ENCODE results near the gene ALDOB. TPM values are rescaled to one million over a fixed set of nuclear protein-coding genes. Genes with fewer than 3 reads are reported as not detected.
"Not testable (repeated sequence)": the region's sequence is repeated elsewhere in the genome, so short reads cannot be mapped to it uniquely, and the experiment has no call there.

ALDOB gene
- total RNA-seq, 1 donor from 2014 or later = not detected

GRCh38 chr9:101397746-101398067 lies 37.9 kb downstream of the ALDOB start:
- Histone ChIP-seq H3K9me3 (no peaks in the 10 kb centered on the region), H3K4me1 (peaks cover 33% of the 10 kb centered on the region), H3K27ac (peak overlapping the region; percentile 85), H3K27me3 (no peaks in the 10 kb centered on the region), H3K4me3 (peak overlapping the region; percentile 61), H3K36me3 (peaks cover 23% of the 10 kb centered on the region)
- DNase-seq (no peak), ATAC-seq (no peak)
- no peak for TF ChIP-seq CTCF (IDR thresholded peaks at IDR 0.05)
- intact Hi-C loops (cut with DNase I) = no loop called here

GRCh38 chr9:101394687-101395086 lies 40.9 kb downstream of the ALDOB start:
- peaks cover 18% of the 10 kb centered on the region for H3K4me1 ChIP-seq
- H3K36me3 ChIP-seq = peaks cover 12% of the 10 kb centered on the region
- no peak for TF ChIP-seq CTCF (IDR thresholded peaks at IDR 0.05)
- intact Hi-C loops (cut with DNase I) = no loop called here
- ATAC-seq (no peak), DNase-seq (no peak)
- no peak overlapping the region for H3K27ac ChIP-seq
- no peak overlapping the region for H3K4me3 ChIP-seq
- no peaks in the 10 kb centered on the region for H3K27me3 ChIP-seq
- no peaks in the 10 kb centered on the region for H3K9me3 ChIP-seq

GRCh38 chr9:101393135-101393534 lies 42.4 kb downstream of the ALDOB start:
- peaks cover 27% of the 10 kb centered on the region for H3K36me3 ChIP-seq
- intact Hi-C loops (cut with DNase I) = no loop called here
- no peak for TF ChIP-seq CTCF (IDR thresholded peaks at IDR 0.05)
- peaks cover 13% of the 10 kb centered on the region for H3K4me1 ChIP-seq
- H3K4me3 ChIP-seq = no peak overlapping the region
- no peak for DNase-seq
- H3K9me3 ChIP-seq = no peaks in the 10 kb centered on the region
- no peaks in the 10 kb centered on the region for H3K27me3 ChIP-seq
- ATAC-seq = no peak
- H3K27ac ChIP-seq = no peak overlapping the region

- H3K9me3 ChIP-seq = no peaks in the 10 kb centered on the region
- TF ChIP-seq CTCF (IDR thresholded peaks at IDR 0.05) = no peak
- H3K27ac ChIP-seq = no peak overlapping the region
- ATAC-seq (no peak), DNase-seq (no peak)
- no peaks in the 10 kb centered on the region for H3K27me3 ChIP-seq
- H3K36me3 ChIP-seq = peaks cover 30% of the 10 kb centered on the region
- intact Hi-C loops (cut with DNase I) = no loop called here
- no peak overlapping the region for H3K4me3 ChIP-seq
- H3K4me1 ChIP-seq = no peaks in the 10 kb centered on the region
Measured at GRCh38 chr9:101388507-101388993, 47.0 kb downstream of the ALDOB start.

- peak; percentile 87 for ATAC-seq
- intact Hi-C loops (cut with DNase I) = no loop called here
- H3K27ac ChIP-seq = no peak overlapping the region
Measured at GRCh38 chr9:101387871-101388506, 47.6 kb downstream of the ALDOB start.

GRCh38 chr9:101384873-101385536 lies 50.6 kb downstream of the ALDOB start, which contains the start of gene BAAT:
Gene BAAT (minus strand): TSS chr9:101385006. CDS start chr9:101371404, 13,602 bp downstream.
- H3K27me3 ChIP-seq; DNase-seq; H3K27ac ChIP-seq; ATAC-seq; intact Hi-C loops (cut with DNase I); H3K4me3 ChIP-seq; H3K9me3 ChIP-seq; H3K4me1 ChIP-seq: not testable (repeated sequence)
- peaks cover 21% of the 10 kb centered on the region for H3K36me3 ChIP-seq

More at GRCh38 chr9:101387871-101388506, 47.6 kb downstream of the ALDOB start:
- DNase-seq = no peak
- Histone ChIP-seq H3K4me1 (no peaks in the 10 kb centered on the region), H3K27me3 (no peaks in the 10 kb centered on the region), H3K4me3 (no peak overlapping the region), H3K9me3 (no peaks in the 10 kb centered on the region), H3K36me3 (peaks cover 30% of the 10 kb centered on the region)
- peak; percentile 63 for TF ChIP-seq CTCF (IDR thresholded peaks at IDR 0.05)
